ENCODE results near the gene RPF1.
"Not testable (repeated sequence)": the region's sequence is repeated elsewhere in the genome, so short reads cannot be mapped to it uniquely, and the experiment has no call there.

DNA sequence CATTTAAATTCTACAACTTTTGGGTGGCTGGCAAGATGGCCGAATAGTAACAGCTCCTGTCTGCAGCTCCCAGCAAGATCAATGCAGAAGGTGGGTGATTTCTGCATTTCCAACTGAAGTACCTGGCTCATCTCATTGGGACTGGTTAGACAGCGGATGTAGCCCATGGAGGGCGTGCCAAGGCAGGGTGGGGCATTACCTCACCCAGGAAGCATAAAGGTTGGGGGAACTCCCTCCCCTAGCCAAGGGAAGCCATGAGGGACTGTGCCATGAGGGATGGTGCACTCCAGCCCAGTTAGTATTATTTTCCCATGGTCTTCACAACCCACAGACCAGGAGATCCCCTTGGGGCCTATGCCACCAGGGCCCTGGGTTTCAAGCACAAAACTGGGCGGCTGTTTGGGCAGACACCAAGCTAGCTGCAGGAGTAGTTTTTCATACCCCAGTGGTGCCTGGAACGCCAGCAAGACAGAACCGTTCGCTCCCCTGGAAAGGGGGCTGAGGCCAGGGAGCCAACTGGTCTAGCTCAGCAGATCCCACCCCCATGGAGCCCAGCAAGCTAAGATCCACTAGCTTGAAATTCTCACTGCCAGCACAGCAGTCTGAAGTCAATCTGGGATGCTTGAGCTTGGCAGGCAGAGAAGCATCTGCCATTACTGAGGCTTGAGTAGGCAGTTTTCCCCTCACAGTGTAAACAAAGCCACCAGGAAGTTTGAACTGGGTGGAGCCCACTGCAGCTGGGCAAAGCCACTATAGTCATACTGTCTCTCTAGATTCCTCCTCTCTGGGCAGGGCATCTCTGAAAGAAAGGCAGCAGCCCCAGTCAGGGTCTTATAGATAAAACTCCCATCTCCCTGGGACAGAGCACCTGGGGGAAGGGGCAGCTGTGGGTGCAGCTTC, 36.1 kb upstream of the RPF1 start:
- TF ChIP-seq CTCF, EP300, POLR2A, POLR2AphosphoS5 (IDR thresholded peaks at IDR 0.05): not testable (repeated sequence)

All from gastroesophageal sphincter (tissue), 3 donors.